Osteocyte (in vitro differentiated cells): ENCODE data around the gene KRT3. TPM values are rescaled to one million over a fixed set of nuclear protein-coding genes. Genes with fewer than 3 reads are reported as not detected.

ENCODE experiments used
- DNase-seq: peaks from one replicate; pipeline ENCODE4 v3.0.0; 2021; ENCODE audit warnings: mixed read lengths; ENCODE audit not compliant: unreplicated experiment; ENCODE audit errors: extremely low spot score
- H3K27ac Mint-ChIP-seq: one replicate; pipeline ENCODE4 v1.8.0; 2021; ENCODE audit warnings: mild to moderate bottlenecking, mixed read lengths; ENCODE audit not compliant: unreplicated experiment
- H3K27me3 Mint-ChIP-seq: one replicate; pipeline ENCODE4 v1.8.0; 2021; ENCODE audit warnings: mixed read lengths; ENCODE audit not compliant: unreplicated experiment
- H3K36me3 Mint-ChIP-seq: one replicate; pipeline ENCODE4 v1.8.0; 2021; ENCODE audit warnings: mixed read lengths; ENCODE audit not compliant: unreplicated experiment
- H3K4me1 Mint-ChIP-seq: one replicate; pipeline ENCODE4 v1.8.0; 2021; ENCODE audit warnings: mixed read lengths; ENCODE audit not compliant: unreplicated experiment
- H3K4me3 Mint-ChIP-seq: one replicate; pipeline ENCODE4 v1.8.0; 2021; ENCODE audit warnings: mild to moderate bottlenecking, moderate library complexity, mixed read lengths; ENCODE audit not compliant: unreplicated experiment
- H3K9me3 Mint-ChIP-seq: one replicate; pipeline ENCODE4 v1.8.0; 2021; ENCODE audit warnings: mixed read lengths; ENCODE audit not compliant: unreplicated experiment
- total RNA-seq: library from RNA; stranded (reverse); gene quantifications from 2 replicates; pipeline ENCODE4 v1.2.1, GENCODE V29; 2021
- TF ChIP-seq, protein P1 (sequence below): fragments of 200-600 bp; sonication (generic); IDR thresholded peaks from 2 replicates; pipeline ENCODE4 v1.5.0; 2021; ENCODE audit warnings: antibody characterized with exemption, mild to moderate bottlenecking, moderate library complexity

The KRT3 gene
- total RNA-seq, 1 donor from 2014 or later, result not detected

DNA sequence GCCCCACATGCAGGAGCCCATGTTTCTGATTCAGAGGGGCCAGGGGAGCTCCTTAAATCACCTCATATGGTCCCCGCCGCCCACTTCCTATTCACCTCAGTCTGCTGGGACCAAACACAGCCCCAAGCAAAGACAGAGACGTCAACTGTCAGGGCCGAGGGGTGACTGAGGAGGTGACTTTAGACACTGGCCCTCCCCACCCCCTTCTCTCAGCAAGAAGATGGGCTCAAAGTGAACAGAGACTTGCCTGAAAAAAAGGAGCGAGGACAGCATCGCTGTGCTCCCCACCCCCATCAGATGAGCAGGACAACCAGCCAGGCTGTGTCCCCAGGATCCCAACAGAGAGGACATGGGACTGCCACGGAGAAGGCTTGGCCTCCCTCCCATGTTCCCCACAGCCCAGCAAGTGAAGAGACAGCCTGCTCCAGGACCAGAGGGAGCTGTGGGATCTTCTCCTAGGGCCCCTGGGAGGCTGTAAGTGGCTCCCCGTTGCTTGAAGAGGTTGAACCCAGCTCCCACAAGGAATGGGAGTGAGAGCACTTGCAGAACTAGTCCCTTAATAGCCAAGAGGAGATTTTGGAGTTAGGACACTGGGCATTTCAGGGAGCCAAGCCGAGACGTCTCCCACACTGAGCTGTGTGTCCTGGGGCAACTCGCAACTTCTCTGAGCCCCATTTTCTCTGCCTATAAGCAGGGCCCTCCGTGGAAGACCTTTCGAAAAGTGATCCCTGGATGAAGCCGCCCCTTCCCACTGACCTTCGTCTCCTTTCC, 39.5 kb upstream of the KRT3 start:
- DNase-seq, result no peak
- Mint-ChIP-seq H3K4me3 (no peak overlapping the region), H3K9me3 (no peaks in the 10 kb centered on the region), H3K27ac (no peak overlapping the region), H3K27me3 (peaks cover 2% of the 10 kb centered on the region), H3K36me3 (no peaks in the 10 kb centered on the region), H3K4me1 (peaks cover 17% of the 10 kb centered on the region)
- TF ChIP-seq, protein P1, sequence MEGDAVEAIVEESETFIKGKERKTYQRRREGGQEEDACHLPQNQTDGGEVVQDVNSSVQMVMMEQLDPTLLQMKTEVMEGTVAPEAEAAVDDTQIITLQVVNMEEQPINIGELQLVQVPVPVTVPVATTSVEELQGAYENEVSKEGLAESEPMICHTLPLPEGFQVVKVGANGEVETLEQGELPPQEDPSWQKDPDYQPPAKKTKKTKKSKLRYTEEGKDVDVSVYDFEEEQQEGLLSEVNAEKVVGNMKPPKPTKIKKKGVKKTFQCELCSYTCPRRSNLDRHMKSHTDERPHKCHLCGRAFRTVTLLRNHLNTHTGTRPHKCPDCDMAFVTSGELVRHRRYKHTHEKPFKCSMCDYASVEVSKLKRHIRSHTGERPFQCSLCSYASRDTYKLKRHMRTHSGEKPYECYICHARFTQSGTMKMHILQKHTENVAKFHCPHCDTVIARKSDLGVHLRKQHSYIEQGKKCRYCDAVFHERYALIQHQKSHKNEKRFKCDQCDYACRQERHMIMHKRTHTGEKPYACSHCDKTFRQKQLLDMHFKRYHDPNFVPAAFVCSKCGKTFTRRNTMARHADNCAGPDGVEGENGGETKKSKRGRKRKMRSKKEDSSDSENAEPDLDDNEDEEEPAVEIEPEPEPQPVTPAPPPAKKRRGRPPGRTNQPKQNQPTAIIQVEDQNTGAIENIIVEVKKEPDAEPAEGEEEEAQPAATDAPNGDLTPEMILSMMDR, result no peak

DNA sequence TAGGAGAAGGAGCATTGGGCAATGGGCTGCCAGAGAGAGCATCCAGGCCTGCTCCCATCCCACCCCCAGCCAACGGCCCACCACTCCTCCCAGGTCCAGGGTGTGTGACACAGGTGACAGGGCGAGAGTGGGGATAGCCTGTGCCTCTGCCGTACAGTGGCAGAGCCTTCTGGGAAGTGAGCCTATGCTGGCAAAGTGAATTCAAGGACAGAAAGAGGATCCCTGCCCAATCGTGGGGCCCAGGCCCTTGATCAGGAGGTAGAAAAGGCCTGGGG, 38.7 kb upstream of the KRT3 start:
- TF ChIP-seq, protein P1, result no peak
- Mint-ChIP-seq H3K36me3 (no peaks in the 10 kb centered on the region), H3K4me3 (no peak overlapping the region), H3K9me3 (no peaks in the 10 kb centered on the region), H3K27ac (no peak overlapping the region), H3K4me1 (peaks cover 17% of the 10 kb centered on the region), H3K27me3 (peaks cover 8% of the 10 kb centered on the region)
- DNase-seq, result no peak

- peaks cover 11% of the 10 kb centered on the region for H3K27me3 Mint-ChIP-seq
- no peak within 1 kb of the TSS for H3K4me3 Mint-ChIP-seq
- H3K9me3 Mint-ChIP-seq, result no peaks in the 10 kb centered on the region
- peaks cover 17% of the 10 kb centered on the region for H3K4me1 Mint-ChIP-seq
- TF ChIP-seq, protein P1, result no peak
- no peak within 1 kb of the TSS for H3K27ac Mint-ChIP-seq
- DNase-seq, result no peak
- no peaks in the 10 kb centered on the region for H3K36me3 Mint-ChIP-seq
These were observed 38.2 kb upstream of the KRT3 start, which contains the start of gene KRT79 for GRCh38 chr12:52833922-52834726. Gene KRT79, minus strand, starts transcription at chr12:52834311. Its CDS starts 51 bp downstream, at chr12:52834260.

- DNase-seq, result no peak
- Mint-ChIP-seq H3K27me3 (peaks cover 12% of the 10 kb centered on the region), H3K4me3 (no peak overlapping the region), H3K27ac (no peak overlapping the region), H3K36me3 (no peaks in the 10 kb centered on the region), H3K4me1 (peaks cover 17% of the 10 kb centered on the region), H3K9me3 (no peaks in the 10 kb centered on the region)
- TF ChIP-seq, protein P1, result no peak
These were observed 37.3 kb upstream of the KRT3 start for GRCh38 chr12:52832985-52833905.
